ENCODE results near the gene ADRA2B.
"Not testable (repeated sequence)": the region's sequence is repeated elsewhere in the genome, so short reads cannot be mapped to it uniquely, and the experiment has no call there.

The ADRA2B gene

GRCh38 chr2:96071087-96071976 lies 45.0 kb downstream of the ADRA2B start:
- DNase-seq (ENCODE audit: low read depth in 2 of 2, low spot score in 1 of 2) = not testable (repeated sequence)

- not testable (repeated sequence) for DNase-seq (ENCODE audit: low read depth in 2 of 2, low spot score in 1 of 2)
These were observed 46.0 kb downstream of the ADRA2B start for GRCh38 chr2:96070351-96070750.

- not testable (repeated sequence) for DNase-seq (ENCODE audit: low read depth in 2 of 2, low spot score in 1 of 2)
These were observed 46.5 kb downstream of the ADRA2B start for GRCh38 chr2:96069878-96070277.

DNA sequence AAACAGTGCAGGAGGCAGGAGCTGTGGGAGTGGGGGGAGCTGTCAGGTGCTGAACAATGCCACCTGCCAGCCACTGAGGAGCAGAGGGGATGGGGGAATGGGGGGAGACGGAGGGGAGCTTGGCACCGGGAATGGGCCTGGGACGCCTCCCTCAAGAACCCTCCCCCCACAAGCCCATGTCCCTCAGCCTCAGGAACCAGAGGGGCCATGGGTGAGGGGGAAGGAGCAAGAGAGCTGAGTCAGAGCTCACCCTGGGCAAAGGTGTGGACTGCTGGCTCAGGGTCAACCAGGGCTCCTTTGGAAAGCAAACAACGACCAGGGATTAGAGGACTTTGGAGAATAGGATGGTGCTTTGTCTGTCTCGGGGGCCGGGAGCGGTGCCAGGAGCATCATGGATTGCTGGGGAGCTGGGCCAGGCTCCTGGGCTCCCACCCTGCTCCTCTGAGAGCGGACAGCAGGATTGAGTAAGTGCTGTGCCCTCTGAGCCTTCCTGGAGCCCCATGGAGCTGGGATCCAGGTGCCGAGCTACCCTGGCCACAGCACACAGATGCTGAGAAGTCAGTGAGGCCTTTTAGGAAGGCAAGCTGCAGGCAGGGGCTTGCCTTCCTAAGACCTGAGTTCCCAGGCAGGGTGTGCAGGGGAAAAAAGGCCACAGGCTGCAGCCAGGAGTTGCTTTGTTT lies 48.3 kb downstream of the ADRA2B start:
- DNase-seq (ENCODE audit: low read depth in 2 of 2, low spot score in 1 of 2) = not testable (repeated sequence)

- DNase-seq (ENCODE audit: low read depth in 2 of 2, low spot score in 1 of 2) = not testable (repeated sequence)
These were observed 49.2 kb downstream of the ADRA2B start for GRCh38 chr2:96067098-96067660.

DNA sequence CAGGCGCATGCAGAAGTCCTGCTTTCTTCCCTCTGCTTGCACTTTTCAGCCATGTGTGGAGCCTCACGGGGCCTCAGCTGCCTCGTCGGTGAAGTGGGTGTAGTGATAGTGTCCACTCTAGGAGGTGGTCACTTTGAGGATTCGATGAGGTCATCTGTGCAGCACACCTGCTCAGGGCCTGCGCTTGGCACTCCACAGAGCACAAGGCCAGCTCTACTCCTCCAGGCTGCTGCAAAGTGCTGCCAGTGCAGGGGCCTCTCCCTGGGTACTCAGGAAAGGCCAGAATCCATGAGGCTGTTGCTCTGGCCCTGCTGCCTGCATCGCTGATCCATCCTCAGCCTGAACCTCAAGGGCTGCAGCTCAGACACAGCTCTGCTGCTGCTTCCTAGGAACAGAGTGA lies 49.9 kb downstream of the ADRA2B start:
- not testable (repeated sequence) for DNase-seq (ENCODE audit: low read depth in 2 of 2, low spot score in 1 of 2)

DNA sequence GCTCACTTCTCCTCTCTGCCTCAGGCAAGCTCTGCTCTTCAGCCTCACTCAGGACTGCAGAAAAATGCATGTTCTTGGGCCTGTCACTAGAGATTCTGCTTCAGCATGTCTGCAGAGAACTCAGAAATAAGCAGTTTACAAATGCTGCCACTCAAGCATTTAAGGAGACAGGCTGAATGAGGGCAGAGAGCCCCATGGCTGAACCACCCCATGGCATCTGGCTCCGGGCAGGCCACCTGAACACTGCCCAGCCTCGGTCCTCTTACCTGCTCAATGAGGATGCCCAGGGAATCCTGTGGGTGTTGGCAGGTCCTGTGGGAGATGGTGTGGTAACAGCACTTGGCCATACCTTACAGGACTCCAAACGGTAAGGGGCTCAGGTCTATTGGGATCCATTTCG lies 50.4 kb downstream of the ADRA2B start:
- DNase-seq (ENCODE audit: low read depth in 2 of 2, low spot score in 1 of 2) = not testable (repeated sequence)

DNA sequence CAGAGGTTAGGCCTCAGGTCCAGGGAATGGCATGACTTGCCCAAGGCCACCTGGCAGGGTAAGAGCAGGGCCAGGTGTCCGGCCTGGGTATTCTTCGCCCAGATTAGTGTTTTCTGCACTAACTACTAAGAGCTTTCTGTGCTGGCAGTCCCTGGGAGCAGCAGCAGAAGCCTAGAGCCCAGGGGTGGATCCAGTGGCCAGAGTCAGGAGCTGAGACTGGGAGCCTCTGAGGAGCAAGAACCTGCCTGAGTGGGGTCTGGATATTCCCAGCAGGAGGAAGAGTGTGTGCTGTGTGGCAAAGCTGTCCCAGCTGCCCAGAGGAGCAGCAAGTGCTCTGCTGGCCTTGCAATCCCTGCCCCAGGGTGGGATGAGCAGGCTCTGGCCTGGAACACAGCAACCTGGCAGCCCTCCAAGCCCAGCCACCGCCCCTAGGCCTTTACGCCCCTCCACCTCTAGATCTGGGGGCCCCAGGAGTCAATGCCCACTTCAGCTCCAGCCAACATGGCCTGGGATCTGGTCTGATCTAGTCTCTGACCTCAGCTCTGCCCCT lies 50.9 kb downstream of the ADRA2B start:
- no peak for DNase-seq (ENCODE audit: low read depth in 2 of 2, low spot score in 1 of 2)

DNA sequence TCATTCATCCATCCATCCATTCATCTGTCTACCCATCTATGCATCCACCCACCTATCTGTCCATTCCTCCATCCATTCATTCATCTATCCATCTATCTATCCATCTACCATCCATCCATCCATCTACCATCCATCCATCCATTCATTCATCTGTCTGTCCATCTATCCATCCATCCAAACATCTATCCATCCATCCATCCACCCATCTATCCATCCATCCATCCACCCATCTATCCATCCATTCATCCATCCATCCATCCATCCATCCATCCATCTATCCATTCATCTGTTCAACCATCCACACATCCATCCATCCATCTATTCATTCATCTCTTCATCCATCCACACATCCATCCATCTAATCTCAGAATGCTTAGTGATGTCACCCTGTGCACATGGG lies 51.6 kb downstream of the ADRA2B start:
- not testable (repeated sequence) for DNase-seq (ENCODE audit: low read depth in 2 of 2, low spot score in 1 of 2)

GRCh38 chr2:96064047-96064675 lies 52.2 kb downstream of the ADRA2B start:
- DNase-seq (ENCODE audit: low read depth in 2 of 2, low spot score in 1 of 2) = not testable (repeated sequence)

DNA sequence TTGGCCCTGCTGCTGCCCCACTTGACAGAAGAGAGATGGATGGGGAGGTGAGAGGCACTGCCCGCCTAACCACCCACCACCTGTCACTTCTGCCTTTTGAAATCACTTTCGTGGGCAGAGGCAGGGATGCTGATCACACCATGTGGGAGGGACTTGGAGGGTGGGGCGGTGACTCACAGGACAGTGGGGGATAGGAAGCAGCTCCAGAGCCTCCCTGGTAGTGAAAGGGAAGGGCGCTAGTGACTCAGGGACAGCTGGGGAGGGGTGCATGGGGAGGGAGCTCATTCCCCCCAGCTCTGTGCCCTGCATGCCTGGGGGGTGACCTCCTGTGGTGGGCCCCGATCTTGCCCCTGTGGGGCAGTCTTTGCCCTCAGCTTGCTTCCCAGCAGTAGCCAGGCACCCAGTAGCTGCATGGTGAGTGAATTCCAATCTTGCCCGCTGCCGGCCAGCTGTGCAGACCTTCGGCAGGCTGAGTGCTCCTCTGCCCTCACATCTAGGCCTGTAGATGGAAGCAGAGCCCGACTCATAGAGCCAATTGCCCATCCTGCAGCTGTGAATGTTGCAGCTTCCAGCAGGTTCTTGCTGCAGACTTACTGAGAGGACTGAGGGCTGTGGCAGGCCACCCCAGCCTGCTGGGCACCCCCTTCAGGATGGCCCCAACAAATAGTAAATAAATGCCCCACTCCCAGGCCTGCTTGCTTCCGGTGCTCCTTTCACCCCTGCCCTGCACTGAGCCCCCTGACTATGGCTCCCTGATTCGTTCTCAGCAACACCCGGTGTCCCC lies 53.1 kb downstream of the ADRA2B start:
- not testable (repeated sequence) for DNase-seq (ENCODE audit: low read depth in 2 of 2, low spot score in 1 of 2)

All from stimulated activated CD8-positive, alpha-beta memory T cell treated with anti-CD3 and anti-CD28 coated beads, Interleukin-4, amount 100 ng/mL, for 1 hour (primary cell).